SK-N-SH treated with all-trans-retinoic acid at 6 μM for 48 hours (cell line): ENCODE data around the gene RAB11FIP3.

Experiments
- ATAC-seq: fragments of 200-7000 bp; cut with Tn5 transposase; 3 replicates; pipeline ENCODE4 v1.9.1; 2020; ENCODE audit warnings: mild to moderate bottlenecking, moderate library complexity
- ARNTL ChIP-seq: fragments of 450-650 bp; formaldehyde crosslinking; IDR thresholded peaks from 2 replicates; pipeline ENCODE4 v1.5.0; 2020; ENCODE audit warnings: low read depth, mild to moderate bottlenecking, moderate library complexity, borderline replicate concordance
- BACH2 ChIP-seq: fragments of 250-450 bp; sonication (Bioruptor Pico); IDR thresholded peaks from 2 replicates; pipeline ENCODE4 v1.9.0; 2021; ENCODE audit warnings: mild to moderate bottlenecking, borderline replicate concordance
- CREB5 ChIP-seq: fragments of 250-450 bp; sonication (Bioruptor Pico); IDR thresholded peaks from 2 replicates; pipeline ENCODE4 v1.5.1; 2020; ENCODE audit warnings: low read depth, mild to moderate bottlenecking, moderate library complexity
- CSDC2 ChIP-seq: fragments of 250-450 bp; sonication (Bioruptor Pico); IDR thresholded peaks from 2 replicates; pipeline ENCODE4 v1.5.0; 2020; ENCODE audit warnings: mild to moderate bottlenecking, moderate library complexity
- CSRNP3 ChIP-seq: fragments of 250-450 bp; sonication (Bioruptor Pico); IDR thresholded peaks from 2 replicates; pipeline ENCODE4 v1.5.1; 2021; ENCODE audit warnings: mild to moderate bottlenecking, moderate library complexity
- ESRRG ChIP-seq: fragments of 250-450 bp; sonication (Bioruptor Pico); IDR thresholded peaks from 2 replicates; pipeline ENCODE4 v1.6.1; 2021; ENCODE audit warnings: mild to moderate bottlenecking
- GLIS3 ChIP-seq: fragments of 250-450 bp; sonication (Bioruptor Pico); IDR thresholded peaks from 2 replicates; pipeline ENCODE4 v1.5.0; 2020; ENCODE audit warnings: mild to moderate bottlenecking, moderate library complexity
- ISL1 ChIP-seq: fragments of 250-450 bp; sonication (Bioruptor Pico); IDR thresholded peaks from 2 replicates; pipeline ENCODE4 v2.1.2; 2022; ENCODE audit warnings: mild to moderate bottlenecking, moderate library complexity
- PATZ1 ChIP-seq: fragments of 250-450 bp; sonication (Bioruptor Pico); IDR thresholded peaks from 2 replicates; pipeline ENCODE4 v1.8.0; 2020; ENCODE audit warnings: mild to moderate bottlenecking, moderate library complexity, borderline replicate concordance
- POU6F1 ChIP-seq: fragments of 250-450 bp; sonication (Bioruptor Pico); IDR thresholded peaks from 2 replicates; pipeline ENCODE4 v1.8.0; 2021; ENCODE audit warnings: low read depth, mild to moderate bottlenecking, moderate library complexity, borderline replicate concordance
- PPARA ChIP-seq: fragments of 250-450 bp; sonication (Bioruptor Pico); IDR thresholded peaks from 2 replicates; pipeline ENCODE4 v1.5.0; 2020; ENCODE audit warnings: mild to moderate bottlenecking, borderline replicate concordance
- RARB ChIP-seq: fragments of 250-450 bp; sonication (Bioruptor Pico); IDR thresholded peaks from 2 replicates; pipeline ENCODE4 v1.8.0; 2021; ENCODE audit warnings: mild to moderate bottlenecking, moderate library complexity
- SNAI2 ChIP-seq: fragments of 250-450 bp; sonication (Bioruptor Pico); IDR thresholded peaks from 2 replicates; pipeline ENCODE4 v1.5.0; 2020; ENCODE audit warnings: mild to moderate bottlenecking, moderate library complexity
- TCF4 ChIP-seq: fragments of 250-450 bp; sonication (Bioruptor Pico); IDR thresholded peaks from 2 replicates; pipeline ENCODE4 v1.8.0; 2021; ENCODE audit warnings: mild to moderate bottlenecking, moderate library complexity, borderline replicate concordance
- ZC3H10 ChIP-seq: fragments of 250-450 bp; sonication (Bioruptor Pico); IDR thresholded peaks from 2 replicates; pipeline ENCODE4 v1.5.1; 2021; ENCODE audit warnings: mild to moderate bottlenecking, moderate library complexity
- ZFP3 ChIP-seq: fragments of 250-450 bp; sonication (Bioruptor Pico); IDR thresholded peaks from 2 replicates; pipeline ENCODE4 v1.5.0; 2020; ENCODE audit warnings: mild to moderate bottlenecking, moderate library complexity
- ZNF70 ChIP-seq: fragments of 450-650 bp; formaldehyde crosslinking; IDR thresholded peaks from 2 replicates; pipeline ENCODE4 v1.5.0; 2020; ENCODE audit warnings: mild to moderate bottlenecking, moderate library complexity
- ZNF8 ChIP-seq: fragments of 450-650 bp; formaldehyde crosslinking; IDR thresholded peaks from 2 replicates; pipeline ENCODE4 v1.5.0; 2020; ENCODE audit warnings: mild to moderate bottlenecking, moderate library complexity

Gene RAB11FIP3

GRCh38 chr16:546909-547770, 121.7 kb downstream of the RAB11FIP3 start:
- TF ChIP-seq ZC3H10 (CRISPR knock-in tag) (no peak), BACH2 (no peak), PPARA (no peak), ZNF70 (no peak)
- ATAC-seq: no peak; the same call in 2 of the 3 replicates

GRCh38 chr16:548586-548985, 123.1 kb downstream of the RAB11FIP3 start:
- ATAC-seq: no peak
- no peak for TF ChIP-seq CSDC2 (CRISPR knock-in tag)
- no peak for TF ChIP-seq RARB
- TF ChIP-seq ARNTL (CRISPR knock-in tag): no peak
- no peak for TF ChIP-seq SNAI2
- TF ChIP-seq BACH2: no peak
- no peak for TF ChIP-seq TCF4 (CRISPR knock-in tag)
- TF ChIP-seq CSRNP3 (CRISPR knock-in tag): no peak
- TF ChIP-seq ZNF70: no peak
- no peak for TF ChIP-seq CREB5 (CRISPR knock-in tag)
- no peak for TF ChIP-seq PPARA
- TF ChIP-seq ZNF8 (CRISPR knock-in tag): no peak
- TF ChIP-seq PATZ1 (CRISPR knock-in tag): no peak
- TF ChIP-seq GLIS3 (CRISPR knock-in tag): no peak
- TF ChIP-seq ZFP3 (CRISPR knock-in tag): no peak

GRCh38 chr16:549544-550263, 124.3 kb downstream of the RAB11FIP3 start:
- no peak for ATAC-seq
- no peak for TF ChIP-seq ZFP3 (CRISPR knock-in tag)
- TF ChIP-seq PPARA: no peak

GRCh38 chr16:551210-551609, 125.8 kb downstream of the RAB11FIP3 start:
- ATAC-seq: no peak
- TF ChIP-seq PATZ1 (CRISPR knock-in tag) (no peak), CSDC2 (CRISPR knock-in tag) (no peak), CREB5 (CRISPR knock-in tag) (no peak), POU6F1 (CRISPR knock-in tag) (no peak), ZNF8 (CRISPR knock-in tag) (no peak), ISL1 (CRISPR knock-in tag) (no peak), RARB (no peak), ESRRG (no peak), CSRNP3 (CRISPR knock-in tag) (no peak), GLIS3 (CRISPR knock-in tag) (no peak), ZFP3 (CRISPR knock-in tag) (no peak), TCF4 (CRISPR knock-in tag) (no peak)
